ENCODE results near the gene RBM12. TPM values are rescaled to one million over a fixed set of nuclear protein-coding genes. Genes with fewer than 3 reads are reported as not detected.
"Not testable (repeated sequence)": the region's sequence is repeated elsewhere in the genome, so short reads cannot be mapped to it uniquely, and the experiment has no call there.

The RBM12 gene
- total RNA-seq, 1 experiment from 2014 or later, result 42.9 TPM

DNA sequence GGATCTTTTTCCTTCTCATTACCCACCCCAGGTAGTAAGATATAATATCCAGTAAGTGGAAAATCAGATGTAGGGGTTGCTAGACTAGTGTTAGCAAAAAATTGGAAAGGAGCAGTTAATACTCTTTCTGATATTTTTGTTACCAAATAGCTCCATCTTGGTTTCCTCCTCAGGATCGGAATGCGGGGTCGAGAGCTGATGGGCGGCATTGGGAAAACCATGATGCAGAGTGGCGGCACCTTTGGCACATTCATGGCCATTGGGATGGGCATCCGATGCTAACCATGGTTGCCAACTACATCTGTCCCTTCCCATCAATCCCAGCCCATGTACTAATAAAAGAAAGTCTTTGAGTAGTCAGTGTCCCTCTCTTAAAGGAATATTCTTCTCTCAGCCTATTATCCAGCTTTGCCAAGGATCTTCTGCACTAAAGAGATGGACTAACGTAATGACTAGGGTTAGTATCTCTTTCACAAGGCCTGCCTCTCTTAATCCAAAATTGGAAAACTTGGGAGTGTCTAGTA, 36.0 kb upstream of the RBM12 start:
- Histone ChIP-seq H3K9me3 (no peaks in the 10 kb centered on the region), H3K4me3 (peak overlapping the region; percentile 87), H3K36me3 (peaks cover 80% of the 10 kb centered on the region), H3K27me3 (no peaks in the 10 kb centered on the region)
- DNase-seq, result no peak

- DNase-seq, result no peak
- Histone ChIP-seq H3K27me3 (no peaks in the 10 kb centered on the region), H3K4me3 (peak overlapping the region; percentile 87), H3K36me3 (peaks cover 80% of the 10 kb centered on the region), H3K9me3 (no peaks in the 10 kb centered on the region)
Observed at GRCh38 chr20:35699957-35700624, 35.4 kb upstream of the RBM12 start.

DNA sequence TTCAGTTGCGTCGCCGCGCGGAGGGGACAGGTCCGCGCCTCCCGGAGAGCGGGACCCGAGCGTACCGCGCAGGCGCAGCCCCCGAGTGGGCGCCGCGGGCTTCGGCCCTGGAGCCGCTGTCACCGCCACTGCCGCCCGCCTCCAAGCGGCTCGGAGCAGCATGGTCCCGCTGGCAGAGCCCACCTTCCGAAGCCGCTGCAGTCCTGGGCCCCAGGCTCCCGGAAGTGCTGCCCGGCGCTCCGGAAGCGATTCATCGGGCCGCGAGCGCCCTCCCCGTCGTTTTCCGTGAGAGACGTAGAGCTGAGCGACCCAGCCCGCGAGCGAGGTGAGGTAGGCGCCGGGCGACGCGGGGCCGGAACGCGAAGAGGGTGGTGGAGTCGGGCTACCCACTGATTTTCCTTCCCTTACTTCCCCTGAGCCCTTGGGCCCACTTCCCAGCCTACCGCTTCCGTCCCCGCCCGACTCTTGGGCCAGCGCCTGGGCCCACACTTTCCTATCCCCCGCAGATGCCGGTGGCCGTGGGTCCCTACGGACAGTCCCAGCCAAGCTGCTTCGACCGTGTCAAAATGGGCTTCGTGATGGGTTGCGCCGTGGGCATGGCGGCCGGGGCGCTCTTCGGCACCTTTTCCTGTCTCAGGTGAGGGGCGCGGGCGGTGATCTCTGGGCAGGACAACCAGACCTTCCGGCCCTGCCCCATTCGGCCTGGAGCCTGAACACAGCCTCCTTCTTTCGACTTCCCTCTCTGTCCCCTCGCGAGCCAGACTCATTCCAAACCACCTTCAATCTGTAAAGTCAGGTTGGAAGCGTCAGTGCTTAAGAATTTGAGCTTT, 34.6 kb upstream of the RBM12 start, which contains the start of the genes NFS1 and ROMO1:
NFS1 (minus strand) TSS at position 226 of the 830 bp plus-strand sequence; CDS start at position 162, 64 bp downstream.
ROMO1 (plus strand) TSS at position 279 of the 830 bp plus-strand sequence; CDS start at position 507, 228 bp downstream.
- peak; percentile 91 for DNase-seq
- Histone ChIP-seq H3K9me3 (no peaks in the 10 kb centered on the region), H3K27me3 (no peaks in the 10 kb centered on the region), H3K36me3 (peaks cover 80% of the 10 kb centered on the region), H3K4me3 (peak within 1 kb of the TSS; percentile 87)

GRCh38 chr20:35698298-35699126, 33.8 kb upstream of the RBM12 start:
- DNase-seq, result peak; percentile 32
- peaks cover 80% of the 10 kb centered on the region for H3K36me3 ChIP-seq
- H3K9me3 ChIP-seq, result no peaks in the 10 kb centered on the region
- no peaks in the 10 kb centered on the region for H3K27me3 ChIP-seq
- peak overlapping the region; percentile 87 for H3K4me3 ChIP-seq

- Histone ChIP-seq H3K36me3 (peaks cover 79% of the 10 kb centered on the region), H3K27me3 (no peaks in the 10 kb centered on the region), H3K9me3 (no peaks in the 10 kb centered on the region), H3K4me3 (peak overlapping the region; percentile 87)
- no peak for DNase-seq
Observed at GRCh38 chr20:35697696-35698297, 33.1 kb upstream of the RBM12 start.

DNA sequence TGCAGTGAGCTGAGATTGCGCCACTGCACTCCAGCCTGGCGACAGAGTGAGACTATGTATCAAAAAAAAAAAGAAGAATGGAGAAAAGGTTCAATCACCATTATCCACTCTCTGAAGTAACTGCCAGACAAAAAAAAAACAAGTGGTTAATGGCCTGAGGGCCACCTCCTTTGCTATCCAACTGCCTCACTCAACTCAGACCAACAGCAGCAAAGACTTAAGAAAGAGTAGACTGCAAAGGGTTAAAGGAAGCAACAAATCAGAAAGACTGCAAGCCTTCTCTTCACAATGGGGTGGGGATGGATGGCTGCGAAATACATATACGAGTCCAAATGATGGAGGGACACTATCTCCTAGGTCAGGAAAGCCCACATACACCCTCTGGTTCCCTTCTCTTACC, 31.3 kb upstream of the RBM12 start:
- Histone ChIP-seq H3K27me3 (no peaks in the 10 kb centered on the region), H3K9me3 (no peaks in the 10 kb centered on the region), H3K36me3 (peaks cover 70% of the 10 kb centered on the region), H3K4me3 (no peak overlapping the region)
- no peak for DNase-seq

- Histone ChIP-seq H3K27me3 (no peaks in the 10 kb centered on the region), H3K36me3 (peaks cover 70% of the 10 kb centered on the region), H3K9me3 (no peaks in the 10 kb centered on the region), H3K4me3 (no peak overlapping the region)
- DNase-seq, result no peak
Observed at GRCh38 chr20:35695245-35695749, 30.6 kb upstream of the RBM12 start.

GRCh38 chr20:35690265-35690664, 25.6 kb upstream of the RBM12 start:
- no peak for DNase-seq
- Histone ChIP-seq H3K27me3 (no peaks in the 10 kb centered on the region), H3K9me3 (peaks cover 3% of the 10 kb centered on the region), H3K36me3 (peaks cover 76% of the 10 kb centered on the region), H3K4me3 (no peak overlapping the region)

DNA sequence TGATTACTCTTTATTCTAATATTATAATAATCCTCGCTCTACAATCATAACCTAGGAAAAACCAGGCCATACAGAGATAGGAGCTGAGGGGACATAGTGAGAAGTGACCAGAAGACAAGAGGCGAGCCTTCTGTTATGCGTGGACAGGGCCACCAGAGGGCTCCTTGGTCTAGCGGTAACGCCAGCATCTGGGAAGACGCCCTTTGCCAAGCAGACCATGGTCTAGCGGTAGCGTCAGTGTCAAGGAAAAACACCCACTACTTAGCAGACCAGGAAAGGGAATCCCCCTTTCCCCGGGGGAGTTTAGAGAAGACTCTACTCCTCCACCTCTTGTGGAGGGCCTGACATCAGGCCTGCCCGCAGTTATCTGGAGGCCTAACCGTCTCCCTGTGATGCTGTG, 22.2 kb upstream of the RBM12 start:
- not testable (repeated sequence) for H3K9me3 ChIP-seq, H3K27me3 ChIP-seq, H3K4me3 ChIP-seq
- DNase-seq, result peak; percentile 32
- H3K36me3 ChIP-seq, result peaks cover 66% of the 10 kb centered on the region

DNA sequence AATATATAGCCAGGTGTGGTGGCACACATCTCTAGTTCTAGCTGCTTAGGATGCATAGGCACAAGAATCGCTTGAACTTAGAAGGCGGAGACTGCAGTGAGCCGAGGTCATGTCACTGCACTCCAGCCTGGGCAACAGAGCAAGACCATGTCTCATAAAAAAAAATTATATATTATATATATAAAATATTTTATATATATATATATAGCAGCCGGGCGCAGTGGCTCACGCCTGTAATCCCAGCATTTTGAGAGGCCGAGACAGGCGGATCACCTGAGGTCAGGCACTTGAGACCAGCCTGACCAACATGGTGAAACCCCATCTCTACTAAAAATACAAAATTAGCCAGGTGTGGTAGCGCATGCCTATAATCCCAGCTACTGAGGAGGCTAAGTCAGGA, 20.7 kb upstream of the RBM12 start:
- H3K9me3 ChIP-seq, H3K4me3 ChIP-seq, DNase-seq, H3K27me3 ChIP-seq: not testable (repeated sequence)
- H3K36me3 ChIP-seq, result peaks cover 60% of the 10 kb centered on the region

DNA sequence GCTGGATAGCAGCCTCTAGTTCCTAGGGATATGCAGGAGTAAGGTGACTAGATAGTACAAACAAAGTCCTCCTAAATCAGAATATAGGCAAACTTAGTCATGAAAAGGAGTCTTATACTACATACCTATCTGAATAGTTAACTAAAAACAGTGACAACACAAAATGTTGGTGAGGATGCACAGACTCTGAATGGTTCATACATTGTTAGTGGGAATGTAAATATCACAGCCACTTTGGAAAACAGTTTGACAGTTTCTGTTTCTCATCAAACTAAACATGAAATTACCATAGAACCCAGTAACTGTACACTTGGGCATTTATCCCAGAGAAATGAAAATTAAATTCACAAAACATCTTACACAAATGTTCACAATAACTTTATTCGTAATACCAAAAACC, 17.3 kb upstream of the RBM12 start:
- no peak for DNase-seq
- Histone ChIP-seq H3K4me3 (no peak overlapping the region), H3K27me3 (no peaks in the 10 kb centered on the region), H3K9me3 (no peaks in the 10 kb centered on the region), H3K36me3 (peaks cover 43% of the 10 kb centered on the region)

DNA sequence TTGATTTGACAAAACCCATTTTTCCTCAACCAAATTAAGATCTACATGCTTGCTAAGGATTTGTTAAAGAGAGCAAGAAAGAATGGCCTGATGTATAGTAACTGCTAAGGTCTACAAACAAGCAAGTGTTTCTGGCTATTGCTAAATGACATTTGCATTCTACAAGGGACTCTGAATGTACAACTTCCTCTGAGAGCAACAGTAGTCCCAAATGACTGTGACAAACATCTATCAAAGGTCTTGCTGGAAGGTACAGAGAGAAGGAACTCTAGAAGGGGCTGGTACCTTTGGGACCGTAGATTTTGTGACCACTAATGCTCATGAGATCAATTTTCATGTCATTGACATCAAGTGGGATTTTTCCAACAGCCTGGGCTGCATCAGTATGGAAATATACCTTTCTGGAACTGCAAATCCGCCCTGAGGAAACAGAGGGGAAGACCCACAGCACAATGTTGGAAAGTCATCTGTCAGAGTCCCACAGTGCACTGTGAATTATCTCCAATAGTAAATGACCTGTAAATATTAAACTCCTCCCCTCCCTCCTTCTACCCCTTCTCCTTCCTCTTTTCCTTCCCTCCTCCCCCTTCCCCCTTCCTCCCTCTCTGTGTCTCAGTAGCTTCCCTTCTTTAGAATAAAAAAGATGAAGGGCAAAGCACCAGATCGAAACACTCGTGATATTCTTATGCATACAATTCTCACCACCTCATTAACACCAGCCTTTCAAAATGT, 15.9 kb upstream of the RBM12 start:
- no peak for DNase-seq
- H3K27me3 ChIP-seq, result no peaks in the 10 kb centered on the region
- H3K9me3 ChIP-seq, result no peaks in the 10 kb centered on the region
- H3K36me3 ChIP-seq, result peaks cover 39% of the 10 kb centered on the region
- no peak overlapping the region for H3K4me3 ChIP-seq

DNA sequence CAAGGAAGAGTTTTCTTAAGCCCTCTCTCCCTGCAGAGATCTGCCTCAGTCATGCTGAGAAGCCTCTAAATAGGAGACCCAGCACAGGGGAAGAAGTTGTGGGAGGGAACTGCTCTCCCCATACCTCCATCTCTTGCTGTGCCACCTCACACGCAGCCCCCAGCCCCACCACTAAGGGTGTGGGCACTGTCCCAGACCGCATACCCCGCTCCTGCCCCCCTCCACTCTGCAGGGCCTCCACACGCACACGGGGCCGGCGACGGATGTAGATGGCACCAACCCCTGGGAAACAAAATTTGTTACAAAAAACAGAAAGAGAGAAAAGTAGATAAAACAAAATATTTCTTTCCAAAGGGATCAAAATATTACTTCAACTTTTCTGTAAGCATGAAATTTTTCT, 10.2 kb upstream of the RBM12 start:
- H3K9me3 ChIP-seq, result no peaks in the 10 kb centered on the region
- no peak overlapping the region for H3K4me3 ChIP-seq
- no peaks in the 10 kb centered on the region for H3K27me3 ChIP-seq
- H3K36me3 ChIP-seq, result peaks cover 64% of the 10 kb centered on the region
- no peak for DNase-seq

DNA sequence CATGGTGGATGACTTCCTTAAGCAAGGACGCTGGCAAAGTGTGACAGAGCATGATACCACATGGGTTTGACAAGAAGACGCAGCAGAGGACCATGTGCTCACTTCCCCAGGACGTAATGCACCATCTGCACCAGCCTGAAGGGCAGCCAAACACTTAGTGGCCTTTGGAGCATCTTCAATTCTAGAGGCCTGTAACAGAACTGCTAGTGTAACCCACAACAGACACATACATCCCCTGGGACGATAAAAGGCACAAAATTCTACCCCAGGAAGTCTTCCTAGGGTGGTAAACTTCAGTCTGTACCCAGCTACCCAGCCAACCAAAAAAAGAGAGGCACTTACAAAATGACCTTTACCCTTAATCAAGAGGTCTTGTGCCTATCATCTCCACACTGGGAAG, 9.2 kb upstream of the RBM12 start:
- no peak overlapping the region for H3K4me3 ChIP-seq
- no peaks in the 10 kb centered on the region for H3K9me3 ChIP-seq
- no peaks in the 10 kb centered on the region for H3K27me3 ChIP-seq
- peaks cover 67% of the 10 kb centered on the region for H3K36me3 ChIP-seq
- DNase-seq, result no peak

- H3K36me3 ChIP-seq, result peaks cover 58% of the 10 kb centered on the region
- no peak overlapping the region for H3K4me3 ChIP-seq
- DNase-seq, result no peak
- H3K27me3 ChIP-seq, result no peaks in the 10 kb centered on the region
- H3K9me3 ChIP-seq, result no peaks in the 10 kb centered on the region
Observed at GRCh38 chr20:35669681-35670080, 5.0 kb upstream of the RBM12 start.

GRCh38 chr20:35669221-35669620, 4.5 kb upstream of the RBM12 start:
- H3K27me3 ChIP-seq, result no peaks in the 10 kb centered on the region
- no peak for DNase-seq
- peaks cover 56% of the 10 kb centered on the region for H3K36me3 ChIP-seq
- no peaks in the 10 kb centered on the region for H3K9me3 ChIP-seq
- H3K4me3 ChIP-seq, result no peak overlapping the region

All from MG63 (cell line).